HepG2 (cell line): ENCODE results near the gene GRIK3. TPM values are rescaled to one million over a fixed set of nuclear protein-coding genes. Genes with fewer than 3 reads are reported as not detected.

Experiments used
- ATAC-seq: fragments of 200-7000 bp; cut with Tn5 transposase; 3 replicates; pipeline ENCODE4 v1.9.1; 2020; ENCODE audit warnings: mild to moderate bottlenecking, moderate library complexity
- BruUV-seq: library from RNA; stranded (reverse); fragments of 400-500 nt; replicated peaks from 2 replicates; lab custom pipeline; 2021; lab: Mats Ljungman, UMichigan
- CTCF ChIA-PET: fragments of 300-600 bp; formaldehyde crosslinking; extraction: SDS; loops from one replicate; lab custom pipeline; 2021; ENCODE audit warnings: low total read pairs, inconsistent platforms, low intra/inter-chr PET ratio; lab: Yijun Ruan, JAX
- POLR2A ChIA-PET: fragments of 350-600 bp; sonication (Branson Sonifier 250); formaldehyde crosslinking; loops from one replicate; lab custom pipeline; 2020; ENCODE audit warnings: antibody characterized with exemption, inconsistent platforms; lab: Yijun Ruan, JAX
- DNase-seq: peaks from one replicate; pipeline ENCODE4 v3.0.0-alpha.2; 2015; ENCODE audit warnings: low spot score
- FAIRE-seq: peaks from 3 replicates; lab custom pipeline; 2011; peaks lifted over from hg19 to GRCh38; lab: Jason Lieb, UNC
- H2AFZ ChIP-seq: one replicate; pipeline ENCODE4 v1.6.1; 2011; ENCODE audit warnings: low read length, inconsistent platforms
- H3K27ac ChIP-seq: fragments of 300-600 bp; 3 replicates; pipeline ENCODE4 v1.8.0; 2011; ENCODE audit warnings: mixed run types, mild to moderate bottlenecking, mixed read lengths, low read length, inconsistent platforms; ENCODE audit not compliant: insufficient read depth; ENCODE audit errors: extremely low read length
- H3K27me3 ChIP-seq, 2 experiments: fragments of 200-600 bp in 1 of 2; 2 replicates in 1 of 2; 3 replicates in 1 of 2; pipeline versions ENCODE4 v1.6.0 to v1.8.0; 2011; ENCODE audit warnings: low read length in 2 of 2, mild to moderate bottlenecking in 2 of 2, moderate library complexity in 2 of 2, inconsistent platforms in 1 of 2; ENCODE audit not compliant: insufficient read depth in 2 of 2, control insufficient read depth in 1 of 2
- H3K36me3 ChIP-seq, 2 experiments: fragments of 200-600 bp in 1 of 2; replicated peaks in 1 of 2; 2 replicates in 1 of 2; 3 replicates in 1 of 2; pipeline versions ENCODE4 v1.5.1 to v1.8.0; 2011; ENCODE audit warnings: low read length in 2 of 2, inconsistent platforms in 1 of 2; ENCODE audit not compliant: insufficient read depth in 2 of 2, control insufficient read depth in 1 of 2
- H3K4me1 ChIP-seq: 2 replicates; pipeline ENCODE4 v1.5.1; 2012; ENCODE audit warnings: low read length, inconsistent platforms; ENCODE audit not compliant: insufficient read depth
- H3K4me2 ChIP-seq: 2 replicates; pipeline ENCODE4 v1.6.0; 2011; ENCODE audit warnings: low read depth, low read length, inconsistent platforms
- H3K4me3 ChIP-seq, 3 experiments: fragments of 200-600 bp in 1 of 3; sonication (generic), shearing (Covaris generic) in 1 of 3; replicated peaks in 1 of 3; 2 replicates each; pipeline ENCODE4 v1.5.1; 2011 to 2016; ENCODE audit warnings: low read length in 3 of 3, inconsistent platforms in 2 of 3, low read depth in 2 of 3, mild to moderate bottlenecking in 2 of 3, control low read depth in 1 of 3, mixed read lengths in 1 of 3; ENCODE audit not compliant: insufficient read depth in 1 of 3
- H3K79me2 ChIP-seq: one replicate; pipeline ENCODE4 v1.6.1; 2011; ENCODE audit warnings: low read length, inconsistent platforms; ENCODE audit not compliant: insufficient read depth
- H3K9ac ChIP-seq: 2 replicates; pipeline ENCODE4 v1.6.0; 2011; ENCODE audit warnings: mild to moderate bottlenecking, low read depth, low read length, inconsistent platforms; ENCODE audit not compliant: insufficient read depth
- H3K9me3 ChIP-seq: 2 replicates; pipeline ENCODE4 v1.5.1; 2012; ENCODE audit warnings: mild to moderate bottlenecking, low read length
- H4K20me1 ChIP-seq: 2 replicates; pipeline ENCODE4 v1.6.0; 2011; ENCODE audit warnings: inconsistent platforms, mild to moderate bottlenecking, low read length, moderate library complexity; ENCODE audit not compliant: insufficient read depth
- MXD1 ChIP-seq: sonication (generic); formaldehyde crosslinking; IDR thresholded peaks from 2 replicates; pipeline ENCODE4 v1.4.0; 2020; ENCODE audit warnings: mild to moderate bottlenecking, missing genetic modification reagents
- RCOR2 ChIP-seq: IDR thresholded peaks from 2 replicates; pipeline ENCODE4 v1.6.1; 2016; ENCODE audit warnings: missing biosample characterization, missing genetic modification reagents
- ZFP37 ChIP-seq: sonication (generic); formaldehyde crosslinking; IDR thresholded peaks from 2 replicates; pipeline ENCODE4 v1.4.0; 2020; ENCODE audit warnings: missing genetic modification reagents, borderline replicate concordance
- ZMAT3 ChIP-seq: sonication (generic); formaldehyde crosslinking; conservative IDR thresholded peaks from 2 replicates; pipeline ENCODE4 v1.7.0; 2021; ENCODE audit warnings: missing genetic modification reagents
- WGBS: methylation state at CpG from one replicate; pipeline ENCODE4 v1.1.6; 2017; ENCODE audit warnings: low lambda C conversion rate; 5-methylcytosine and 5-hydroxymethylcytosine counted together
- in situ Hi-C: cut with HindIII; loops from 2 replicates; pipeline ENCODE4 v1.10.0; 2017; ENCODE audit warnings: low pct_unique_long_range_greater_than_20kb; ENCODE audit not compliant: extremely low pct_ligation_motif_present
- intact Hi-C: fragments of 100-400 bp; cut with micrococcal nuclease; formaldehyde crosslinking; loops from one replicate; pipeline ENCODE4 v1.10.0; 2022; ENCODE audit not compliant: unreplicated experiment
- polyA plus RNA-seq, 8 experiments: library from polyadenylated mRNA; depleted of rRNA in 3 of 8; stranded (reverse) in 7 of 8; unstranded in 1 of 8; fragments of >200 nt; fragmentation: Illumina TruSeq in 4 of 8; extraction: Trizol in 4 of 8; gene quantifications; 2 replicates each; pipeline versions ENCODE4 v1.2.1 to v1.2.3, GENCODE V29; 2011 to 2016; ENCODE audit warnings: low read depth in 4 of 8, missing spikeins in 1 of 8, mixed read lengths in 1 of 8; ENCODE audit not compliant: insufficient read depth in 1 of 8
- total RNA-seq, 5 experiments: library from RNA; depleted of rRNA; stranded (reverse); fragments of >200 nt; fragmentation: Illumina TruSeq; extraction: Trizol; gene quantifications; 2 replicates each; pipeline ENCODE4 v1.2.3, GENCODE V29; 2016; ENCODE audit warnings: low read depth in 1 of 5
- TF ChIP-seq, protein P1 (sequence below): sonication (generic); formaldehyde crosslinking; IDR thresholded peaks from 2 replicates; pipeline ENCODE4 v1.5.0; 2020; ENCODE audit warnings: missing genetic modification reagents

GRIK3 gene
- total and polyA plus RNA-seq, 2 of the 13 experiments (the other 11 are each of a cell fraction or from before 2014, with no cell fraction given), result not detected

DNA sequence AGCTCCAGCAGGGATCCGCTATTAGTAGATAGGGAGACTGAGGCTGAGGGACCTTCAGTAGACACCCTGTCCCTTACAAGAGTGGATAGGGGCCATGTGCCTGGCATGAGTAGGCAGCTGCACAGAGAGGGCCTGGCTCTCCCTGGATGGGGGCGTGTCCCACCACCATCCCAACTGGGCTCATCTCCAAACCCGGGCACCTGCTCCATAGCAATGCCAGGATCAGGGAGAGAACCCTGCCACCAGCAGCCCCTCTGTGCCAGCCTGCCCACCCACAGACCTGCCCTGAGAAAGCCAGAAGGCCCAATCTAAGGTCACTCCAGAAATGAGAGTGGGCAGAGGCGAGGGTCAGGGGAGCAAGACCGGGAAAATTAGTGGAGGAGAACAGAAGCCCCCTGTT, 121.3 kb downstream of the GRIK3 start (continued):
- no peak for TF ChIP-seq MXD1 (CRISPR knock-in tag)
- TF ChIP-seq ZMAT3 (CRISPR knock-in tag), result no peak
- TF ChIP-seq, protein P1, sequence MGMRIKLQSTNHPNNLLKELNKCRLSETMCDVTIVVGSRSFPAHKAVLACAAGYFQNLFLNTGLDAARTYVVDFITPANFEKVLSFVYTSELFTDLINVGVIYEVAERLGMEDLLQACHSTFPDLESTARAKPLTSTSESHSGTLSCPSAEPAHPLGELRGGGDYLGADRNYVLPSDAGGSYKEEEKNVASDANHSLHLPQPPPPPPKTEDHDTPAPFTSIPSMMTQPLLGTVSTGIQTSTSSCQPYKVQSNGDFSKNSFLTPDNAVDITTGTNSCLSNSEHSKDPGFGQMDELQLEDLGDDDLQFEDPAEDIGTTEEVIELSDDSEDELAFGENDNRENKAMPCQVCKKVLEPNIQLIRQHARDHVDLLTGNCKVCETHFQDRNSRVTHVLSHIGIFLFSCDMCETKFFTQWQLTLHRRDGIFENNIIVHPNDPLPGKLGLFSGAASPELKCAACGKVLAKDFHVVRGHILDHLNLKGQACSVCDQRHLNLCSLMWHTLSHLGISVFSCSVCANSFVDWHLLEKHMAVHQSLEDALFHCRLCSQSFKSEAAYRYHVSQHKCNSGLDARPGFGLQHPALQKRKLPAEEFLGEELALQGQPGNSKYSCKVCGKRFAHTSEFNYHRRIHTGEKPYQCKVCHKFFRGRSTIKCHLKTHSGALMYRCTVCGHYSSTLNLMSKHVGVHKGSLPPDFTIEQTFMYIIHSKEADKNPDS (CRISPR knock-in tag), result no peak
- TF ChIP-seq RCOR2 (CRISPR knock-in tag), result no peak

GRCh38 chr1:36912365-36912865, 121.9 kb downstream of the GRIK3 start:
- H3K4me3 ChIP-seq, result no peak overlapping the region
- no peaks in the 10 kb centered on the region for H3K79me2 ChIP-seq
- H4K20me1 ChIP-seq, result no peaks in the 10 kb centered on the region
- ChIA-PET POLR2A (no interaction called here), CTCF (no interaction called here)
- H3K27me3 ChIP-seq, result peaks cover 2 to 13% of the 10 kb centered on the region in 2 experiments; a peak in 4 of 5 replicates
- no TSS peak for BruUV-seq
- no peak for ATAC-seq
- H3K4me1 ChIP-seq, result no peaks in the 10 kb centered on the region
- H3K36me3 ChIP-seq, result no peaks in the 10 kb centered on the region
- in situ Hi-C loops (no loop called here), intact Hi-C loops (no loop called here)
- no peak overlapping the region for H3K27ac ChIP-seq
- WGBS, result 3% methylated on average over 7 of the region's 7 CpGs
- TF ChIP-seq ZFP37 (CRISPR knock-in tag), result no peak
- no peak overlapping the region for H3K9ac ChIP-seq
- H3K4me2 ChIP-seq, result no peak overlapping the region
- no peaks in the 10 kb centered on the region for H3K9me3 ChIP-seq
- no peak for DNase-seq
- FAIRE-seq, result no peak
- no peak overlapping the region for H2AFZ ChIP-seq
